Inflammatory macrophage treated with lipopolysaccharide for 4 hours (primary cell): ENCODE results near the gene YPEL1.
"Not testable (repeated sequence)": the region's sequence is repeated elsewhere in the genome, so short reads cannot be mapped to it uniquely, and the experiment has no call there.

Experiments used
- DNase-seq: peaks from one replicate; pipeline ENCODE4 v3.0.0-alpha.2; 2020

The YPEL1 gene

GRCh38 chr22:21753374-21754111 lies 17.9 kb upstream of the YPEL1 start:
- no peak for DNase-seq

- DNase-seq = no peak
Observed at GRCh38 chr22:21752276-21752675, 16.7 kb upstream of the YPEL1 start.

- no peak for DNase-seq
Observed at GRCh38 chr22:21745948-21746347, 10.4 kb upstream of the YPEL1 start.

GRCh38 chr22:21744917-21745316 lies 9.3 kb upstream of the YPEL1 start:
- DNase-seq = not testable (repeated sequence)

- no peak for DNase-seq
Observed at GRCh38 chr22:21741790-21742189, 6.2 kb upstream of the YPEL1 start.

- DNase-seq = no peak
Observed at GRCh38 chr22:21741059-21741458, 5.5 kb upstream of the YPEL1 start.

GRCh38 chr22:21739828-21740377 lies 4.3 kb upstream of the YPEL1 start:
- DNase-seq = no peak

- no peak for DNase-seq
Observed at GRCh38 chr22:21738966-21739365, 3.4 kb upstream of the YPEL1 start.

- no peak for DNase-seq
Observed at GRCh38 chr22:21738081-21738480, 2.5 kb upstream of the YPEL1 start.

- no peak for DNase-seq
Observed at GRCh38 chr22:21736948-21737347, 1.4 kb upstream of the YPEL1 start.

- DNase-seq = no peak
Observed at GRCh38 chr22:21736084-21736642, 569 bp upstream of the YPEL1 start.

- peak; percentile 41 for DNase-seq
Observed at GRCh38 chr22:21734540-21735199, 924 bp downstream of the YPEL1 start.

- no peak for DNase-seq
Observed at GRCh38 chr22:21731503-21731902, 4.1 kb downstream of the YPEL1 start.

- DNase-seq = no peak
Observed at GRCh38 chr22:21730535-21731308, 4.9 kb downstream of the YPEL1 start.

- not testable (repeated sequence) for DNase-seq
Observed at GRCh38 chr22:21729184-21729583, 6.4 kb downstream of the YPEL1 start.

GRCh38 chr22:21728270-21728669 lies 7.3 kb downstream of the YPEL1 start:
- no peak for DNase-seq

- DNase-seq = no peak
Observed at GRCh38 chr22:21727768-21728167, 7.8 kb downstream of the YPEL1 start.

GRCh38 chr22:21727159-21727558 lies 8.4 kb downstream of the YPEL1 start:
- no peak for DNase-seq

GRCh38 chr22:21726650-21727049 lies 8.9 kb downstream of the YPEL1 start:
- peak; percentile 13 for DNase-seq

- no peak for DNase-seq
Observed at GRCh38 chr22:21725956-21726649, 9.5 kb downstream of the YPEL1 start.

- DNase-seq = not testable (repeated sequence)
Observed at GRCh38 chr22:21724496-21724895, 11.1 kb downstream of the YPEL1 start.

GRCh38 chr22:21721195-21721852 lies 14.3 kb downstream of the YPEL1 start:
- not testable (repeated sequence) for DNase-seq
